ENCODE data around the gene MPZL1. TPM values are rescaled to one million over a fixed set of nuclear protein-coding genes. Genes with fewer than 3 reads are reported as not detected.

Gene MPZL1
- total and polyA plus RNA-seq, 2 of the 8 experiments (the other 6 are each of a cell fraction or from before 2014, with no cell fraction given): 37.8 to 120 TPM

DNA sequence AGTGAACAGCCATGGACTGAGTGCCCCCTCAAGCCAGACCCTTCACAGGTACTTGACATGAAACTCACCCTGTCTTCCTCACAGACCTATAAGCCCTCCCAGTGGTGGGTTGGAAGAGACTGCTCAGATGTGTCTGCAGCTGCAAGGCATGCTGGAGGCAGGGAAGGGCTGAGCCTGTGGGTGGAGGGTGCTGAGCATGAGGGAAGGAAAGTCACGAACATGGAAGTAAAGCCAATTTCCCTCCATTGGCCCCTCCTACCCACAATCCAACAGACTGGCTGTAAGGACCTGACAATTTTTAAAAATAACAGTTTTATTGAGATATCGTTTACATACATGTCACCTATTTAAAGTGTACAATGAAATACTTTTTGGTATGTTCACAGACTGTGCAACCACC, 47.6 kb upstream of the MPZL1 start:
- Histone ChIP-seq H2BK15ac (ENCODE audit: low read length) (no peak overlapping the region), H3K36me3 (ENCODE audit: control insufficient read depth in 2 of 4, insufficient read depth in 4 of 4, low read length in 3 of 4) (no peaks in the 10 kb centered on the region), H3K23me2 (ENCODE audit: low read depth, low read length) (no peaks in the 10 kb centered on the region; the same call in 1 of the 2 replicates), H3K18ac (ENCODE audit: extremely low read depth, low read length) (no peak overlapping the region), H3K79me2 (ENCODE audit: control insufficient read depth in 1 of 2, insufficient read depth in 2 of 2, low read length in 2 of 2) (no peaks in the 10 kb centered on the region), H2BK120ac (replicated peaks; ENCODE audit: low read depth, low read length) (no peak overlapping the region), H4K8ac (ENCODE audit: extremely low read depth, insufficient read depth, low read length) (no peak overlapping the region), H3K9me3 (ENCODE audit: insufficient read depth in 2 of 2, low read depth in 1 of 2, low read length in 1 of 2) (no peaks in the 10 kb centered on the region), H3K4me1 (replicated peaks in 1 of 4; ENCODE audit: control insufficient read depth in 3 of 4, insufficient read depth in 4 of 4, low read length in 3 of 4) (peaks cover 0 to 4% (median 0%) of the 10 kb centered on the region in 4 experiments; a peak in 1 of 7 replicates), H3K27ac (ENCODE audit: low read depth, low read length) (no peak overlapping the region), H2BK20ac (ENCODE audit: low read length) (no peak overlapping the region), H2BK5ac (ENCODE audit: low read depth, low read length) (no peak overlapping the region), H3K4me3 (ENCODE audit: extremely low read depth in 1 of 4, insufficient read depth in 2 of 4, low read depth in 3 of 4, low read length in 4 of 4) (no peak overlapping the region), H3K56ac (replicated peaks; ENCODE audit: insufficient read length, low read depth, low read length) (no peak overlapping the region), H3K27me3 (replicated peaks in 1 of 4; ENCODE audit: control insufficient read depth in 3 of 4, extremely low read depth in 1 of 4, insufficient read depth in 3 of 4, low read length in 3 of 4) (no peaks in the 10 kb centered on the region), H2AFZ (ENCODE audit: low read length) (no peak overlapping the region), H4K91ac (replicated peaks; ENCODE audit: insufficient read length, low read length) (no peak overlapping the region), H3K79me1 (ENCODE audit: low read depth, low read length) (no peaks in the 10 kb centered on the region), H4K5ac (ENCODE audit: insufficient read length, low read depth, low read length) (no peak overlapping the region), H2BK12ac (ENCODE audit: low read depth, low read length) (no peak overlapping the region), H3K9ac (replicated peaks in 1 of 4; ENCODE audit: extremely low read depth in 1 of 4, low read depth in 3 of 4, low read length in 3 of 4) (no peak overlapping the region), H3K4me2 (ENCODE audit: insufficient read depth in 1 of 2, low read depth in 2 of 2, low read length in 2 of 2) (no peak overlapping the region), H3K14ac (ENCODE audit: insufficient read length) (no peak overlapping the region), H2AK5ac (ENCODE audit: low read depth, low read length) (no peak overlapping the region), H4K20me1 (replicated peaks in 1 of 2; ENCODE audit: control insufficient read depth in 1 of 2, insufficient read depth in 2 of 2, low read length in 2 of 2) (no peaks in the 10 kb centered on the region), H3K23ac (ENCODE audit: insufficient read length) (no peak overlapping the region), H3K4ac (replicated peaks; ENCODE audit: insufficient read length, low read depth, low read length) (no peak overlapping the region)
- 78% methylated on average over 2 of the region's 2 CpGs; no CpG with 5 or more reads in 1 of the 2 experiments for WGBS, 2 experiments (ENCODE audit: extremely low coverage in 1 of 2, insufficient coverage in 1 of 2, insufficient read length in 1 of 2, insufficient replicate concordance in 2 of 2, low coverage in 1 of 2, low lambda C conversion rate in 2 of 2, missing lambda C conversion rate in 1 of 2)
- ChIA-PET CTCF (ENCODE audit: partially characterized antibody) (interaction anchor here (0.7 to 3.9 kb wide), 5 partner anchors 10 to 141 kb away, joined by 3 to 30 read pairs (median 6); no protein-coding TSS in a partner anchor), POLR2A (ENCODE audit: partially characterized antibody) (no interaction called here)
- TF ChIP-seq NANOG (IDR thresholded peaks at IDR 0.05; ENCODE audit: insufficient read depth, low read depth, low read length, poor library complexity, severe bottlenecking) (no peak), SUZ12 (IDR thresholded peaks at IDR 0.05; ENCODE audit: low read length) (no peak), KDM4A (IDR thresholded peaks at IDR 0.05; ENCODE audit: low read depth, low read length, severe bottlenecking) (no peak)
- TF ChIP-seq, protein P1, sequence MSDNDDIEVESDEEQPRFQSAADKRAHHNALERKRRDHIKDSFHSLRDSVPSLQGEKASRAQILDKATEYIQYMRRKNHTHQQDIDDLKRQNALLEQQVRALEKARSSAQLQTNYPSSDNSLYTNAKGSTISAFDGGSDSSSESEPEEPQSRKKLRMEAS (IDR thresholded peaks at IDR 0.05): no peak
- no peak for DNase-seq (ENCODE audit: low read depth in 1 of 2, low spot score in 2 of 2)
- FAIRE-seq: no peak
